HEK293 (cell line): ENCODE data around the gene MYOF.
A peak's percentile ranks its signal among the peaks of the same experiment; 100 is the strongest.

Experiments used
- CTCF ChIA-PET: fragments of 350-600 bp; formaldehyde crosslinking; extraction: SDS; loops from one replicate; lab custom pipeline; 2021; ENCODE audit warnings: antibody characterized with exemption; lab: Yijun Ruan, JAX
- POLR2A ChIA-PET: fragments of 300-600 bp; formaldehyde crosslinking; extraction: SDS; loops from one replicate; lab custom pipeline; 2020; ENCODE audit warnings: antibody characterized with exemption, inconsistent platforms; lab: Yijun Ruan, JAX
- H3K27ac ChIP-seq: fragments of 200-500 bp; sonication (Bioruptor generic); 2 replicates; pipeline ENCODE4 v1.5.1; 2014; ENCODE audit warnings: low read depth, low read length, control low read depth, inconsistent platforms; ENCODE audit errors: extremely low read depth
- H3K36me3 ChIP-seq, 2 experiments: fragments of 200-500 bp in 1 of 2; sonication (Bioruptor generic) in 1 of 2; 1 replicate in 1 of 2; 2 replicates in 1 of 2; pipeline ENCODE4 v1.5.1; 2014 to 2017; ENCODE audit warnings: inconsistent platforms in 2 of 2, low read length in 2 of 2; ENCODE audit not compliant: control insufficient read depth in 2 of 2, insufficient read depth in 1 of 2
- H3K4me1 ChIP-seq: fragments of 200-500 bp; sonication (Bioruptor generic); 2 replicates; pipeline ENCODE4 v1.5.1; 2014; ENCODE audit warnings: mild to moderate bottlenecking, low read length, inconsistent platforms; ENCODE audit not compliant: control insufficient read depth, insufficient read depth
- H3K4me3 ChIP-seq: 2 replicates; pipeline ENCODE4 v1.5.1; 2011; ENCODE audit warnings: low read depth, mild to moderate bottlenecking, control low read depth, low read length, moderate library complexity
- H3K9me3 ChIP-seq: fragments of 200-500 bp; sonication (Bioruptor generic); 2 replicates; pipeline ENCODE4 v1.5.1; 2014; ENCODE audit warnings: low read depth, low read length, inconsistent platforms; ENCODE audit not compliant: control insufficient read depth, insufficient read depth
- HOXA7 ChIP-seq: sonication (generic); formaldehyde crosslinking; IDR thresholded peaks from 2 replicates; pipeline ENCODE4 v1.8.1; 2022; ENCODE audit warnings: missing genetic modification reagents, borderline replicate concordance
- KLF9 ChIP-seq: fragments of 450-650 bp; formaldehyde crosslinking; IDR thresholded peaks from 2 replicates; pipeline ENCODE4 v1.5.1; 2016; ENCODE audit warnings: missing biosample characterization, missing genetic modification characterization, low read depth
- MYNN ChIP-seq: fragments of 450-650 bp; formaldehyde crosslinking; IDR thresholded peaks from 2 replicates; pipeline ENCODE4 v1.5.1; 2016; ENCODE audit warnings: missing biosample characterization, missing genetic modification characterization, borderline replicate concordance
- SCRT2 ChIP-seq: fragments of 450-650 bp; formaldehyde crosslinking; IDR thresholded peaks from 2 replicates; pipeline ENCODE4 v1.5.1; 2016; ENCODE audit warnings: missing biosample characterization, missing genetic modification characterization
- SETDB1 ChIP-seq: IDR thresholded peaks from one replicate; pipeline ENCODE4 v1.6.1; 2017; ENCODE audit warnings: mild to moderate bottlenecking, low read length, moderate library complexity, mixed read lengths; ENCODE audit not compliant: insufficient read length
- ZBTB49 ChIP-seq: fragments of 450-650 bp; formaldehyde crosslinking; IDR thresholded peaks from 2 replicates; pipeline ENCODE4 v1.5.1; 2016; ENCODE audit warnings: missing biosample characterization, missing genetic modification characterization, low read depth
- ZNF19 ChIP-seq: fragments of 450-650 bp; formaldehyde crosslinking; IDR thresholded peaks from 2 replicates; pipeline ENCODE4; 2016; ENCODE audit warnings: missing biosample characterization, missing genetic modification characterization, low read depth
- ZNF221 ChIP-seq: fragments of 450-650 bp; formaldehyde crosslinking; IDR thresholded peaks from 2 replicates; pipeline ENCODE4 v1.5.1; 2017; ENCODE audit warnings: missing biosample characterization, missing genetic modification characterization, borderline replicate concordance
- ZNF239 ChIP-seq: fragments of 450-650 bp; formaldehyde crosslinking; IDR thresholded peaks from 2 replicates; pipeline ENCODE4 v1.5.1; 2016; ENCODE audit warnings: missing biosample characterization, missing genetic modification characterization
- ZNF280C ChIP-seq: fragments of 450-650 bp; formaldehyde crosslinking; IDR thresholded peaks from 2 replicates; pipeline ENCODE4 v1.5.1; 2016; ENCODE audit warnings: missing biosample characterization, missing genetic modification characterization
- ZNF423 ChIP-seq: fragments of 450-650 bp; formaldehyde crosslinking; IDR thresholded peaks from 2 replicates; pipeline ENCODE4 v1.5.1; 2016; ENCODE audit warnings: missing biosample characterization, missing genetic modification characterization
- ZNF518A ChIP-seq: fragments of 450-650 bp; formaldehyde crosslinking; conservative IDR thresholded peaks from 2 replicates; pipeline ENCODE4 v1.5.1; 2016; ENCODE audit warnings: low read depth, missing biosample characterization, missing genetic modification characterization
- ZNF521 ChIP-seq: fragments of 450-650 bp; formaldehyde crosslinking; IDR thresholded peaks from 2 replicates; pipeline ENCODE4 v1.5.1; 2017; ENCODE audit warnings: missing biosample characterization, mild to moderate bottlenecking, missing genetic modification characterization
- ZNF548 ChIP-seq: fragments of 450-650 bp; formaldehyde crosslinking; IDR thresholded peaks from 2 replicates; pipeline ENCODE4 v1.5.1; 2016; ENCODE audit warnings: missing biosample characterization, missing genetic modification characterization
- ZNF654 ChIP-seq: fragments of 450-650 bp; formaldehyde crosslinking; IDR thresholded peaks from 2 replicates; pipeline ENCODE4 v1.5.1; 2016; ENCODE audit warnings: low read depth, missing biosample characterization, missing genetic modification characterization
- ZNF704 ChIP-seq: fragments of 450-650 bp; formaldehyde crosslinking; IDR thresholded peaks from 2 replicates; pipeline ENCODE4 v1.5.1; 2016; ENCODE audit warnings: missing biosample characterization, missing genetic modification characterization
- ZNF785 ChIP-seq: fragments of 450-650 bp; formaldehyde crosslinking; IDR thresholded peaks from 2 replicates; pipeline ENCODE4 v1.5.1; 2016; ENCODE audit warnings: missing biosample characterization, missing genetic modification characterization

Gene MYOF

GRCh38 chr10:93330824-93331223 is 151.3 kb downstream of the MYOF start:
- H3K9me3 ChIP-seq: no peaks in the 10 kb centered on the region
- TF ChIP-seq ZNF785 (tag by site-specific recombination): no peak
- 0 out of 2 replicates have a peak, but pooled peaks have one; percentile 78 for TF ChIP-seq ZNF239
- POLR2A ChIA-PET: no interaction called here
- H3K4me1 ChIP-seq: no peaks in the 10 kb centered on the region
- H3K4me3 ChIP-seq: no peak overlapping the region
- H3K27ac ChIP-seq: no peak overlapping the region
- CTCF ChIA-PET: interaction anchor here (0.6 kb wide), 1 partner anchor 36 kb away, joined by 3 read pairs; no protein-coding TSS in a partner anchor
- H3K36me3 ChIP-seq: no peaks in the 10 kb centered on the region

GRCh38 chr10:93319896-93320295 is 162.2 kb downstream of the MYOF start:
- CTCF ChIA-PET: interaction anchor here (0.6 kb wide), 1 partner anchor 434 kb away, joined by 3 read pairs; no protein-coding TSS in a partner anchor

GRCh38 chr10:93319096-93319495 is 163.0 kb downstream of the MYOF start:
- no peaks in the 10 kb centered on the region for H3K36me3 ChIP-seq
- CTCF ChIA-PET: interaction anchor here (0.6 to 2.2 kb wide), 3 partner anchors 33 to 433 kb away, joined by 3 to 5 read pairs (median 3); no protein-coding TSS in a partner anchor
- H3K9me3 ChIP-seq: no peaks in the 10 kb centered on the region
- POLR2A ChIA-PET: no interaction called here
- no peak overlapping the region for H3K4me3 ChIP-seq
- H3K27ac ChIP-seq: no peak overlapping the region
- no peaks in the 10 kb centered on the region for H3K4me1 ChIP-seq
- TF ChIP-seq ZNF423 (tag by site-specific recombination): no peak

More at GRCh38 chr10:93319896-93320295, 162.2 kb downstream of the MYOF start:
- TF ChIP-seq HOXA7: no peak
- TF ChIP-seq MYNN: no peak
- TF ChIP-seq ZNF548 (tag by site-specific recombination): no peak
- TF ChIP-seq ZNF19 (tag by site-specific recombination): no peak
- no peak for TF ChIP-seq ZNF221 (tag by site-specific recombination)
- TF ChIP-seq ZNF518A (tag by site-specific recombination): no peak
- TF ChIP-seq ZNF521 (tag by site-specific recombination): no peak
- Histone ChIP-seq H3K27ac (no peak overlapping the region), H3K4me3 (no peak overlapping the region), H3K4me1 (no peaks in the 10 kb centered on the region), H3K36me3 (no peaks in the 10 kb centered on the region), H3K9me3 (no peaks in the 10 kb centered on the region)
- POLR2A ChIA-PET: no interaction called here

GRCh38 chr10:93315246-93315645 is 166.9 kb downstream of the MYOF start:
- Histone ChIP-seq H3K4me3 (no peak overlapping the region), H3K27ac (no peak overlapping the region), H3K4me1 (no peaks in the 10 kb centered on the region), H3K36me3 (no peaks in the 10 kb centered on the region), H3K9me3 (no peaks in the 10 kb centered on the region)
- CTCF ChIA-PET: no interaction called here
- POLR2A ChIA-PET: no interaction called here
- TF ChIP-seq ZNF654 (tag by site-specific recombination) (no peak), ZNF704 (tag by site-specific recombination) (no peak), KLF9 (no peak), ZNF280C (tag by site-specific recombination) (no peak), SCRT2 (tag by site-specific recombination) (no peak), ZBTB49 (tag by site-specific recombination) (no peak), SETDB1 (no peak)
